HEK293 (cell line): ENCODE data around the gene SYNJ2BP.

Source experiments
- HOXD13 ChIP-seq: sonication (generic); formaldehyde crosslinking; IDR thresholded peaks from 2 replicates; pipeline ENCODE4 v1.8.0; 2022; ENCODE audit warnings: missing genetic modification reagents, borderline replicate concordance
- KLF10 ChIP-seq: fragments of 450-650 bp; IDR thresholded peaks from 2 replicates; pipeline ENCODE4 v1.5.1; 2018; ENCODE audit warnings: missing biosample characterization, mild to moderate bottlenecking, missing genetic modification characterization
- MYNN ChIP-seq: fragments of 450-650 bp; formaldehyde crosslinking; IDR thresholded peaks from 2 replicates; pipeline ENCODE4 v1.5.1; 2016; ENCODE audit warnings: missing biosample characterization, missing genetic modification characterization, borderline replicate concordance
- MZF1 ChIP-seq: fragments of 450-650 bp; formaldehyde crosslinking; IDR thresholded peaks from 2 replicates; pipeline ENCODE4 v1.5.1; 2017; ENCODE audit warnings: missing biosample characterization, missing genetic modification characterization, borderline replicate concordance
- YY1 ChIP-seq: fragments of 450-650 bp; formaldehyde crosslinking; IDR thresholded peaks from 2 replicates; pipeline ENCODE4 v1.5.1; 2018; ENCODE audit warnings: missing biosample characterization, missing genetic modification characterization
- YY2 ChIP-seq: fragments of 450-650 bp; formaldehyde crosslinking; IDR thresholded peaks from 2 replicates; pipeline ENCODE4 v1.5.1; 2016; ENCODE audit warnings: missing biosample characterization, missing genetic modification characterization
- ZNF10 ChIP-seq: fragments of 450-650 bp; formaldehyde crosslinking; IDR thresholded peaks from 2 replicates; pipeline ENCODE4 v1.5.1; 2017; ENCODE audit warnings: missing biosample characterization, missing genetic modification characterization
- ZNF133 ChIP-seq: fragments of 450-650 bp; formaldehyde crosslinking; IDR thresholded peaks from 2 replicates; pipeline ENCODE4 v1.5.1; 2016; ENCODE audit warnings: missing biosample characterization, missing genetic modification characterization
- ZNF274 ChIP-seq, 2 experiments: fragments of 200-500 bp in 1 of 2; fragments of 450-650 bp in 1 of 2; sonication (Bioruptor generic) in 1 of 2; formaldehyde crosslinking in 1 of 2; IDR thresholded peaks; 2 replicates each; pipeline versions ENCODE4 v1.5.1 to v1.6.1; 2014 to 2016; ENCODE audit warnings: borderline replicate concordance in 1 of 2, inconsistent platforms in 1 of 2, low read length in 1 of 2, missing biosample characterization in 1 of 2, missing genetic modification characterization in 1 of 2
- ZNF558 ChIP-seq: fragments of 450-650 bp; formaldehyde crosslinking; IDR thresholded peaks from 2 replicates; pipeline ENCODE4 v1.5.1; 2016; ENCODE audit warnings: missing biosample characterization, missing genetic modification characterization
- ZNF707 ChIP-seq: fragments of 450-650 bp; formaldehyde crosslinking; IDR thresholded peaks from 2 replicates; pipeline ENCODE4 v1.5.1; 2016; ENCODE audit warnings: missing biosample characterization, missing genetic modification characterization
- TF ChIP-seq, protein P1 (sequence below): fragments of 450-650 bp; formaldehyde crosslinking; IDR thresholded peaks from 2 replicates; pipeline ENCODE4 v1.5.1; 2016; ENCODE audit warnings: missing biosample characterization, missing genetic modification characterization
- TF ChIP-seq, protein P2 (sequence below): fragments of 450-650 bp; formaldehyde crosslinking; IDR thresholded peaks from 2 replicates; pipeline ENCODE4 v1.5.1; 2016; ENCODE audit warnings: missing biosample characterization, missing genetic modification characterization
- TF ChIP-seq, protein P3 (sequence below): fragments of 450-650 bp; formaldehyde crosslinking; IDR thresholded peaks from 2 replicates; pipeline ENCODE4 v1.5.1; 2016; ENCODE audit warnings: missing biosample characterization, missing genetic modification characterization

GRCh38 chr14:70391493-70392391 is 25.1 kb downstream of the SYNJ2BP start:
- TF ChIP-seq, protein P1, sequence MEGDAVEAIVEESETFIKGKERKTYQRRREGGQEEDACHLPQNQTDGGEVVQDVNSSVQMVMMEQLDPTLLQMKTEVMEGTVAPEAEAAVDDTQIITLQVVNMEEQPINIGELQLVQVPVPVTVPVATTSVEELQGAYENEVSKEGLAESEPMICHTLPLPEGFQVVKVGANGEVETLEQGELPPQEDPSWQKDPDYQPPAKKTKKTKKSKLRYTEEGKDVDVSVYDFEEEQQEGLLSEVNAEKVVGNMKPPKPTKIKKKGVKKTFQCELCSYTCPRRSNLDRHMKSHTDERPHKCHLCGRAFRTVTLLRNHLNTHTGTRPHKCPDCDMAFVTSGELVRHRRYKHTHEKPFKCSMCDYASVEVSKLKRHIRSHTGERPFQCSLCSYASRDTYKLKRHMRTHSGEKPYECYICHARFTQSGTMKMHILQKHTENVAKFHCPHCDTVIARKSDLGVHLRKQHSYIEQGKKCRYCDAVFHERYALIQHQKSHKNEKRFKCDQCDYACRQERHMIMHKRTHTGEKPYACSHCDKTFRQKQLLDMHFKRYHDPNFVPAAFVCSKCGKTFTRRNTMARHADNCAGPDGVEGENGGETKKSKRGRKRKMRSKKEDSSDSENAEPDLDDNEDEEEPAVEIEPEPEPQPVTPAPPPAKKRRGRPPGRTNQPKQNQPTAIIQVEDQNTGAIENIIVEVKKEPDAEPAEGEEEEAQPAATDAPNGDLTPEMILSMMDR, result no peak
- no peak for TF ChIP-seq ZNF274 (IDR thresholded peaks at IDR 0.05; ENCODE audit: low read length)
- TF ChIP-seq ZNF274 (tag by site-specific recombination; IDR thresholded peaks at IDR 0.05; ENCODE audit: borderline replicate concordance), result no peak
- TF ChIP-seq KLF10 (tag by site-specific recombination), result no peak
- TF ChIP-seq, protein P2, sequence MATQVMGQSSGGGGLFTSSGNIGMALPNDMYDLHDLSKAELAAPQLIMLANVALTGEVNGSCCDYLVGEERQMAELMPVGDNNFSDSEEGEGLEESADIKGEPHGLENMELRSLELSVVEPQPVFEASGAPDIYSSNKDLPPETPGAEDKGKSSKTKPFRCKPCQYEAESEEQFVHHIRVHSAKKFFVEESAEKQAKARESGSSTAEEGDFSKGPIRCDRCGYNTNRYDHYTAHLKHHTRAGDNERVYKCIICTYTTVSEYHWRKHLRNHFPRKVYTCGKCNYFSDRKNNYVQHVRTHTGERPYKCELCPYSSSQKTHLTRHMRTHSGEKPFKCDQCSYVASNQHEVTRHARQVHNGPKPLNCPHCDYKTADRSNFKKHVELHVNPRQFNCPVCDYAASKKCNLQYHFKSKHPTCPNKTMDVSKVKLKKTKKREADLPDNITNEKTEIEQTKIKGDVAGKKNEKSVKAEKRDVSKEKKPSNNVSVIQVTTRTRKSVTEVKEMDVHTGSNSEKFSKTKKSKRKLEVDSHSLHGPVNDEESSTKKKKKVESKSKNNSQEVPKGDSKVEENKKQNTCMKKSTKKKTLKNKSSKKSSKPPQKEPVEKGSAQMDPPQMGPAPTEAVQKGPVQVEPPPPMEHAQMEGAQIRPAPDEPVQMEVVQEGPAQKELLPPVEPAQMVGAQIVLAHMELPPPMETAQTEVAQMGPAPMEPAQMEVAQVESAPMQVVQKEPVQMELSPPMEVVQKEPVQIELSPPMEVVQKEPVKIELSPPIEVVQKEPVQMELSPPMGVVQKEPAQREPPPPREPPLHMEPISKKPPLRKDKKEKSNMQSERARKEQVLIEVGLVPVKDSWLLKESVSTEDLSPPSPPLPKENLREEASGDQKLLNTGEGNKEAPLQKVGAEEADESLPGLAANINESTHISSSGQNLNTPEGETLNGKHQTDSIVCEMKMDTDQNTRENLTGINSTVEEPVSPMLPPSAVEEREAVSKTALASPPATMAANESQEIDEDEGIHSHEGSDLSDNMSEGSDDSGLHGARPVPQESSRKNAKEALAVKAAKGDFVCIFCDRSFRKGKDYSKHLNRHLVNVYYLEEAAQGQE (tag by site-specific recombination), result no peak
- no peak for TF ChIP-seq HOXD13 (CRISPR knock-in tag)
- no peak for TF ChIP-seq MYNN
- TF ChIP-seq, protein P3, sequence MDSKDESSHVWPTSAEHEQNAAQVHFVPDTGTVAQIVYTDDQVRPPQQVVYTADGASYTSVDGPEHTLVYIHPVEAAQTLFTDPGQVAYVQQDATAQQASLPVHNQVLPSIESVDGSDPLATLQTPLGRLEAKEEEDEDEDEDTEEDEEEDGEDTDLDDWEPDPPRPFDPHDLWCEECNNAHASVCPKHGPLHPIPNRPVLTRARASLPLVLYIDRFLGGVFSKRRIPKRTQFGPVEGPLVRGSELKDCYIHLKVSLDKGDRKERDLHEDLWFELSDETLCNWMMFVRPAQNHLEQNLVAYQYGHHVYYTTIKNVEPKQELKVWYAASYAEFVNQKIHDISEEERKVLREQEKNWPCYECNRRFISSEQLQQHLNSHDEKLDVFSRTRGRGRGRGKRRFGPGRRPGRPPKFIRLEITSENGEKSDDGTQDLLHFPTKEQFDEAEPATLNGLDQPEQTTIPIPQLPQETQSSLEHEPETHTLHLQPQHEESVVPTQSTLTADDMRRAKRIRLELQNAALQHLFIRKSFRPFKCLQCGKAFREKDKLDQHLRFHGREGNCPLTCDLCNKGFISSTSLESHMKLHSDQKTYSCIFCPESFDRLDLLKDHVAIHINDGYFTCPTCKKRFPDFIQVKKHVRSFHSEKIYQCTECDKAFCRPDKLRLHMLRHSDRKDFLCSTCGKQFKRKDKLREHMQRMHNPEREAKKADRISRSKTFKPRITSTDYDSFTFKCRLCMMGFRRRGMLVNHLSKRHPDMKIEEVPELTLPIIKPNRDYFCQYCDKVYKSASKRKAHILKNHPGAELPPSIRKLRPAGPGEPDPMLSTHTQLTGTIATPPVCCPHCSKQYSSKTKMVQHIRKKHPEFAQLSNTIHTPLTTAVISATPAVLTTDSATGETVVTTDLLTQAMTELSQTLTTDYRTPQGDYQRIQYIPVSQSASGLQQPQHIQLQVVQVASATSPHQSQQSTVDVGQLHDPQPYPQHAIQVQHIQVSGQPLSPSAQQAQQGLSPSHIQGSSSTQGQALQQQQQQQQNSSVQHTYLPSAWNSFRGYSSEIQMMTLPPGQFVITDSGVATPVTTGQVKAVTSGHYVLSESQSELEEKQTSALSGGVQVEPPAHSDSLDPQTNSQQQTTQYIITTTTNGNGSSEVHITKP, result no peak
- TF ChIP-seq YY1 (tag by site-specific recombination), result no peak
- no peak for TF ChIP-seq ZNF707 (tag by site-specific recombination)
- no peak for TF ChIP-seq ZNF133 (tag by site-specific recombination)
- no peak for TF ChIP-seq ZNF10 (tag by site-specific recombination)
- no peak for TF ChIP-seq YY2 (tag by site-specific recombination)
- no peak for TF ChIP-seq ZNF558
- no peak for TF ChIP-seq MZF1
